SU-DHL-6 (cell line): Measurements from ENCODE around the gene GLUD1.

ENCODE experiments used
- H2AFZ ChIP-seq: fragments of 200-600 bp; sonication (generic); 2 replicates; pipeline ENCODE4 v1.6.1; 2014; ENCODE audit warnings: low read depth, mild to moderate bottlenecking, moderate library complexity, mixed read lengths, antibody characterized with exemption, low read length; ENCODE audit not compliant: severe bottlenecking
- H3F3A ChIP-seq: fragments of 200-600 bp; shearing (Covaris generic); 2 replicates; pipeline ENCODE4 v1.6.0; 2016; ENCODE audit warnings: antibody characterized with exemption, mild to moderate bottlenecking; ENCODE audit not compliant: insufficient read depth
- H3K27ac ChIP-seq: fragments of 200-600 bp; sonication (generic); 2 replicates; pipeline ENCODE4 v1.5.1; 2016; ENCODE audit warnings: low read depth, mild to moderate bottlenecking, low read length, moderate library complexity, mixed read lengths
- H3K27me3 ChIP-seq: fragments of 200-600 bp; sonication (generic), shearing (Covaris generic); 2 replicates; pipeline ENCODE4 v1.6.0; 2014; ENCODE audit warnings: mild to moderate bottlenecking, low read length
- H3K36me3 ChIP-seq: fragments of 200-600 bp; sonication (generic); 2 replicates; pipeline ENCODE4 v1.6.1; 2014; ENCODE audit warnings: mild to moderate bottlenecking, low read length, mixed read lengths
- H3K4me2 ChIP-seq: fragments of 300-600, 200-600 bp; shearing (Covaris generic), sonication (generic); 2 replicates; pipeline ENCODE4 v1.6.0; 2014; ENCODE audit warnings: low read length, low read depth, mild to moderate bottlenecking; ENCODE audit not compliant: poor library complexity, severe bottlenecking
- H3K4me3 ChIP-seq: fragments of 200-600 bp; sonication (generic); 2 replicates; pipeline ENCODE4 v1.5.1; 2014; ENCODE audit warnings: antibody characterized with exemption, low read length, mild to moderate bottlenecking, mixed read lengths; ENCODE audit not compliant: insufficient read depth, poor library complexity, severe bottlenecking
- H3K79me2 ChIP-seq: fragments of 200-600 bp; sonication (generic); 2 replicates; pipeline ENCODE4 v1.6.1; 2014; ENCODE audit warnings: mild to moderate bottlenecking, low read length, moderate library complexity; ENCODE audit not compliant: insufficient read depth
- H3K9ac ChIP-seq: fragments of 200-600 bp; sonication (generic); 2 replicates; pipeline ENCODE4 v1.7.0; 2014; ENCODE audit warnings: mild to moderate bottlenecking, low read length
- H3K9me2 ChIP-seq: fragments of 200-600 bp; sonication (generic); replicated peaks from 2 replicates; pipeline ENCODE4 v1.6.1; 2014; ENCODE audit warnings: low read length; ENCODE audit not compliant: insufficient read depth
- H3K9me3 ChIP-seq: fragments of 200-600 bp; sonication (generic); 2 replicates; pipeline ENCODE4 v1.6.1; 2014; ENCODE audit warnings: low read length, mixed read lengths; ENCODE audit not compliant: insufficient read depth
- H4K20me1 ChIP-seq: fragments of 200-600 bp; sonication (generic); 2 replicates; pipeline ENCODE4 v1.6.1; 2014; ENCODE audit warnings: low read depth, mild to moderate bottlenecking, antibody characterized with exemption, low read length, moderate library complexity, mixed read lengths
- CTCF ChIP-seq: fragments of 200-600 bp; sonication (generic); IDR thresholded peaks from one replicate; pipeline ENCODE4 v1.5.1; 2017; ENCODE audit warnings: antibody characterized with exemption, mild to moderate bottlenecking, low read length, moderate library complexity; ENCODE audit not compliant: insufficient read depth, poor library complexity, severe bottlenecking
- EZH2phosphoT487 ChIP-seq: fragments of 200-600 bp; sonication (generic), shearing (Covaris generic); conservative IDR thresholded peaks from 2 replicates; pipeline ENCODE4 v1.6.1; 2018; ENCODE audit warnings: mild to moderate bottlenecking, antibody characterized with exemption, low read length, moderate library complexity, mixed read lengths

Gene GLUD1

GRCh38 chr10:87068281-87068680, 26.4 kb downstream of the GLUD1 start:
- Histone ChIP-seq H3K4me2 (no peak overlapping the region), H3K4me3 (no peak overlapping the region), H3K9me3 (no peaks in the 10 kb centered on the region), H3K79me2 (no peaks in the 10 kb centered on the region), H3F3A (no peaks in the 10 kb centered on the region), H4K20me1 (no peaks in the 10 kb centered on the region), H3K27ac (no peak overlapping the region), H3K9ac (no peak overlapping the region), H2AFZ (no peak overlapping the region), H3K9me2 (no peaks in the 10 kb centered on the region), H3K27me3 (no peaks in the 10 kb centered on the region), H3K36me3 (peaks cover 20% of the 10 kb centered on the region; the same call in 1 of the 2 replicates)
- TF ChIP-seq EZH2phosphoT487 = no peak
- no peak for TF ChIP-seq CTCF

GRCh38 chr10:87066865-87067264, 27.8 kb downstream of the GLUD1 start:
- Histone ChIP-seq H3K9ac (no peak overlapping the region), H3K27ac (no peak overlapping the region), H3K9me3 (no peaks in the 10 kb centered on the region), H4K20me1 (no peaks in the 10 kb centered on the region), H3K79me2 (no peaks in the 10 kb centered on the region), H3K4me3 (no peak overlapping the region), H2AFZ (no peak overlapping the region), H3K4me2 (no peak overlapping the region), H3K9me2 (no peaks in the 10 kb centered on the region), H3K27me3 (no peaks in the 10 kb centered on the region), H3F3A (no peaks in the 10 kb centered on the region), H3K36me3 (peaks cover 28% of the 10 kb centered on the region; the same call in 1 of the 2 replicates)
- TF ChIP-seq EZH2phosphoT487 (no peak), CTCF (no peak)

GRCh38 chr10:87066178-87066577, 28.5 kb downstream of the GLUD1 start:
- no peak overlapping the region for H2AFZ ChIP-seq
- no peak overlapping the region for H3K4me2 ChIP-seq
- no peaks in the 10 kb centered on the region for H3K9me2 ChIP-seq
- H3K79me2 ChIP-seq = no peaks in the 10 kb centered on the region
- TF ChIP-seq EZH2phosphoT487 = no peak
- no peak for TF ChIP-seq CTCF
- H3F3A ChIP-seq = no peaks in the 10 kb centered on the region
- H3K27ac ChIP-seq = no peak overlapping the region
- H3K36me3 ChIP-seq = peaks cover 28% of the 10 kb centered on the region; the same call in 1 of the 2 replicates
- no peaks in the 10 kb centered on the region for H3K9me3 ChIP-seq
- H4K20me1 ChIP-seq = no peaks in the 10 kb centered on the region
- no peak overlapping the region for H3K9ac ChIP-seq
- H3K27me3 ChIP-seq = no peaks in the 10 kb centered on the region
- no peak overlapping the region for H3K4me3 ChIP-seq
